Endodermal cell (in vitro differentiated cells): ENCODE results near the gene LUZP4. TPM values are rescaled to one million over a fixed set of nuclear protein-coding genes. Genes with fewer than 3 reads are reported as not detected.

Experiments
- DNase-seq: peaks from one replicate; pipeline ENCODE4 v3.0.0-alpha.2; 2017
- H3K27ac ChIP-seq: 2 replicates; pipeline ENCODE4 v1.5.1; 2013; ENCODE audit warnings: mild to moderate bottlenecking, low read depth, low read length, moderate library complexity
- H3K27me3 ChIP-seq: 2 replicates; pipeline ENCODE4 v1.6.1; 2013; ENCODE audit warnings: mild to moderate bottlenecking, low read length, moderate library complexity; ENCODE audit not compliant: insufficient read depth, control insufficient read depth, poor library complexity, severe bottlenecking
- H3K36me3 ChIP-seq: 2 replicates; pipeline ENCODE4 v1.7.0; 2013; ENCODE audit warnings: mild to moderate bottlenecking, low read length, moderate library complexity; ENCODE audit not compliant: control insufficient read depth, insufficient read depth
- H3K4me1 ChIP-seq: one replicate; pipeline ENCODE4 v1.7.0; 2013; ENCODE audit warnings: low read length; ENCODE audit not compliant: control insufficient read depth, insufficient read depth
- H3K4me3 ChIP-seq: 2 replicates; pipeline ENCODE4 v1.5.1; 2013; ENCODE audit warnings: mild to moderate bottlenecking, low read length, moderate library complexity
- H3K9ac ChIP-seq: 2 replicates; pipeline ENCODE4 v1.6.1; 2013; ENCODE audit warnings: mild to moderate bottlenecking, low read length, moderate library complexity; ENCODE audit not compliant: poor library complexity, severe bottlenecking; ENCODE audit errors: extremely low read depth
- H3K9me3 ChIP-seq: 2 replicates; pipeline ENCODE4 v1.6.1; 2013; ENCODE audit warnings: mild to moderate bottlenecking, low read length, moderate library complexity; ENCODE audit not compliant: control insufficient read depth
- H3K27ac Mint-ChIP-seq: 2 replicates; pipeline ENCODE4 v1.8.0; 2020; ENCODE audit warnings: mixed read lengths
- H3K27me3 Mint-ChIP-seq: 2 replicates; pipeline ENCODE4 v1.8.0; 2021; ENCODE audit warnings: mild to moderate bottlenecking, mixed read lengths; ENCODE audit not compliant: insufficient read depth
- H3K36me3 Mint-ChIP-seq: 2 replicates; pipeline ENCODE4 v1.8.0; 2020; ENCODE audit warnings: low read depth, mixed read lengths
- H3K4me1 Mint-ChIP-seq: 2 replicates; pipeline ENCODE4 v1.8.0; 2020; ENCODE audit warnings: mixed read lengths
- H3K4me3 Mint-ChIP-seq: 2 replicates; pipeline ENCODE4 v1.8.0; 2020; ENCODE audit warnings: mild to moderate bottlenecking, moderate library complexity, mixed read lengths
- H3K9me3 Mint-ChIP-seq: 2 replicates; pipeline ENCODE4 v1.8.0; 2020; ENCODE audit warnings: mild to moderate bottlenecking, mixed read lengths
- CTCF ChIP-seq: fragments of 200-600 bp; sonication (generic); conservative IDR thresholded peaks from 2 replicates; pipeline ENCODE4 v1.5.0; 2021; ENCODE audit warnings: antibody characterized with exemption, mild to moderate bottlenecking
- WGBS, 2 experiments: methylation state at CpG; one replicate each; pipeline versions ENCODE4 v1.1.5 to v1.1.7; 2013; ENCODE audit warnings: missing lambda C conversion rate in 2 of 2, mixed read lengths in 1 of 2; ENCODE audit not compliant: insufficient coverage in 1 of 2, insufficient read length in 1 of 2; 5-methylcytosine and 5-hydroxymethylcytosine counted together
- total RNA-seq, 2 donors: library from RNA; stranded (reverse); fragmentation: NEBNext Ultra II Directional in 1 of 2; extraction: Animal tissue kit (Norgen Biotek cat#: 25700) in 1 of 2; gene quantifications; 2 replicates in 1 of 2; 3 replicates in 1 of 2; pipeline ENCODE4 v1.2.1, GENCODE V29; 2021

The LUZP4 gene
- total RNA-seq, 2 donors from 2014 or later: not detected

DNA sequence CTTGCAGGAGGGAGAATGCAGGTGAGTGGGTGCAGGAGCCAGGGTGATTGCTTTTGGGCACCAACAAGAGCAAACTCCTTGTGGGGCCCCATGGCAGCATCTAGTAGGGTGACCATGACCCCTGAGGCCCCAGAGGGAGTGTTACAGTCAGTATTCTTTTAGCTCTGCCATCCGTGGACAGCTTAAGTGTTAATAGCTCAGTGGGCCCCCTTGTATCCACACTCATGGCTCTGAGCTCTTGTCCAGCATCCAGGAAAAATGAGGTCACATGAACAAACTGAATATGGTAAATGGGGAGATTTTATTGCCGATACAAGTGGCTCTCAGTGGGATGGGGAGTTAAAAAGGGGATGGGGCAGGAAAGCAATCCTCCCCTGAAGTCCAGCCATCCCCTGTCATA is 28.4 kb upstream of the LUZP4 start:
- peaks cover 6% of the 10 kb centered on the region for H3K27me3 Mint-ChIP-seq
- no peak overlapping the region for H3K4me3 Mint-ChIP-seq
- Histone ChIP-seq H3K36me3 (no peaks in the 10 kb centered on the region), H3K4me3 (no peak overlapping the region), H3K27ac (no peak overlapping the region), H3K27me3 (no peaks in the 10 kb centered on the region), H3K9ac (no peak overlapping the region), H3K9me3 (no peaks in the 10 kb centered on the region), H3K4me1 (no peaks in the 10 kb centered on the region)
- no peaks in the 10 kb centered on the region for H3K9me3 Mint-ChIP-seq
- H3K27ac Mint-ChIP-seq: no peak overlapping the region
- H3K36me3 Mint-ChIP-seq: no peaks in the 10 kb centered on the region
- TF ChIP-seq CTCF: no peak
- no peak for DNase-seq
- WGBS, 2 experiments: 88% methylated on average over 2 of the region's 2 CpGs; no CpG with 5 or more reads in 1 of the 2 experiments
- peaks cover 4% of the 10 kb centered on the region for H3K4me1 Mint-ChIP-seq

DNA sequence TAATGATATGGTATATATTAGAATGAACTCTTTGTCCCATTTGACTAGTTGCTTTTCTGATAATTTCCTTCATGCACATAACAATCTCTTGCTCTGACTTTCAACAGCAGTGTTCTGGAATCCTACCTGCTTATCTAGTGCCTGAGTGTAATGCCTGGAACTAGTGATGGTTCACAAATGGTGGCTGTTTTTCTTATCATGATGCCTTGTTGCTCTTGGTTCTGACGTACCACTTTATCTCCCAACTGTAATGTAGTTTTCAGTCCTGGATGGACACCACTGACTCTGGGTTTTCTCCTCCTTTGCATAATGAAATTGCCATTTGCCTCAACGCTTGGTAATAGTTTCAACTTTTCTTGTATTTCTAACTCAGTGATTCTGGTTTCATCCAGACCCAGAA is 25.5 kb upstream of the LUZP4 start:
- DNase-seq: no peak
- H3K9me3 ChIP-seq: no peaks in the 10 kb centered on the region
- H3K4me1 ChIP-seq: no peaks in the 10 kb centered on the region
- no peak overlapping the region for H3K27ac Mint-ChIP-seq
- no peaks in the 10 kb centered on the region for H3K27me3 ChIP-seq
- no peak overlapping the region for H3K9ac ChIP-seq
- no peaks in the 10 kb centered on the region for H3K36me3 Mint-ChIP-seq
- no peaks in the 10 kb centered on the region for H3K27me3 Mint-ChIP-seq
- H3K27ac ChIP-seq: no peak overlapping the region
- H3K4me3 ChIP-seq: no peak overlapping the region
- H3K9me3 Mint-ChIP-seq: no peaks in the 10 kb centered on the region
- no peaks in the 10 kb centered on the region for H3K36me3 ChIP-seq
- H3K4me3 Mint-ChIP-seq: no peak overlapping the region
- peaks cover 4% of the 10 kb centered on the region for H3K4me1 Mint-ChIP-seq
- 87 to 100% methylated on average over 1 to 2 of the region's 2 CpGs for WGBS, 2 experiments
- no peak for TF ChIP-seq CTCF

DNA sequence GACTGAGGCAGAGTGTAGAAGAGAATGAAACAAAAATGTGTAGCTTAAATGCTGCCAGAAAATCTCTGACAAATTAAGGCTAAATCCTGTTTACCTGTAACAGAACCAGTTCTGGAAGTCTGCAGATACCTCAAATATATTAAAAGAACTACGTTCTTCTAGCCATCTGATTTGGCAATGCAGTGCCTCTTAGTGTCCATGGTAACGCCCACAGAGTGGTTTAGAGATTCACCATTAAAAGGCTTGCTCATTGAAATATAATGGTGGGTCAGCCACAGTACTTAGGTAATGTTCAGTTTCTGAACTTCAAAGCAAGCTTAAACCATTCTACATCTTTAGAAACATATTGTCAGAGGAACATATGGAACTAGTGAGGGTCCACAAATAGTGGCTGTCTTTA is 23.2 kb upstream of the LUZP4 start:
- Histone ChIP-seq H3K36me3 (no peaks in the 10 kb centered on the region), H3K27me3 (no peaks in the 10 kb centered on the region), H3K9ac (no peak overlapping the region), H3K4me1 (no peaks in the 10 kb centered on the region), H3K27ac (no peak overlapping the region), H3K4me3 (no peak overlapping the region), H3K9me3 (no peaks in the 10 kb centered on the region)
- H3K36me3 Mint-ChIP-seq: no peaks in the 10 kb centered on the region
- no peak for TF ChIP-seq CTCF
- H3K27ac Mint-ChIP-seq: no peak overlapping the region
- no peaks in the 10 kb centered on the region for H3K27me3 Mint-ChIP-seq
- 96% methylated on average over 2 of the region's 2 CpGs; no CpG with 5 or more reads in 1 of the 2 experiments for WGBS, 2 experiments
- H3K4me3 Mint-ChIP-seq: no peak overlapping the region
- no peak for DNase-seq
- H3K9me3 Mint-ChIP-seq: no peaks in the 10 kb centered on the region
- no peaks in the 10 kb centered on the region for H3K4me1 Mint-ChIP-seq
